ENCODE data around the gene CRPPA. TPM values are rescaled to one million over a fixed set of nuclear protein-coding genes. Genes with fewer than 3 reads are reported as not detected.

Gene CRPPA
- total RNA-seq, 1 donor from 2014 or later: 1.5 TPM

Other genes with a start within 250 kb of the CRPPA start
- not detected in 2 replicates for gene SOSTDC1, start 44.2 kb upstream of the CRPPA start, total RNA-seq
- not detected in 2 replicates for gene LRRC72, start 105.3 kb upstream of the CRPPA start, total RNA-seq
- 9.4 and 11.3 TPM in 2 replicates for gene ANKMY2, start 224.2 kb upstream of the CRPPA start, total RNA-seq
- gene BZW2, start 224.6 kb upstream of the CRPPA start, total RNA-seq: 47.2 and 48.2 TPM in 2 replicates

All from activated B cell treated with CpG ODN at 0.5 μM for 24 hours (primary cell).